HepG2 (cell line): Measurements from ENCODE around the gene ANAPC5. TPM values are rescaled to one million over a fixed set of nuclear protein-coding genes. Genes with fewer than 3 reads are reported as not detected.

Experiments used
- ATAC-seq: fragments of 200-7000 bp; cut with Tn5 transposase; 3 replicates; pipeline ENCODE4 v1.9.1; 2020; ENCODE audit warnings: mild to moderate bottlenecking, moderate library complexity
- BruUV-seq: library from RNA; stranded (reverse); fragments of 400-500 nt; replicated peaks from 2 replicates; lab custom pipeline; 2021; lab: Mats Ljungman, UMichigan
- CTCF ChIA-PET: fragments of 300-600 bp; formaldehyde crosslinking; extraction: SDS; loops from one replicate; lab custom pipeline; 2021; ENCODE audit warnings: low total read pairs, inconsistent platforms, low intra/inter-chr PET ratio; lab: Yijun Ruan, JAX
- POLR2A ChIA-PET: fragments of 350-600 bp; sonication (Branson Sonifier 250); formaldehyde crosslinking; loops from one replicate; lab custom pipeline; 2020; ENCODE audit warnings: antibody characterized with exemption, inconsistent platforms; lab: Yijun Ruan, JAX
- DNase-seq: peaks from one replicate; pipeline ENCODE4 v3.0.0-alpha.2; 2015; ENCODE audit warnings: low spot score
- FAIRE-seq: peaks from 3 replicates; lab custom pipeline; 2011; peaks lifted over from hg19 to GRCh38; lab: Jason Lieb, UNC
- H2AFZ ChIP-seq: one replicate; pipeline ENCODE4 v1.6.1; 2011; ENCODE audit warnings: low read length, inconsistent platforms
- H3K27ac ChIP-seq: fragments of 300-600 bp; 3 replicates; pipeline ENCODE4 v1.8.0; 2011; ENCODE audit warnings: mixed run types, mild to moderate bottlenecking, mixed read lengths, low read length, inconsistent platforms; ENCODE audit not compliant: insufficient read depth; ENCODE audit errors: extremely low read length
- H3K27me3 ChIP-seq, 2 experiments: fragments of 200-600 bp in 1 of 2; 2 replicates in 1 of 2; 3 replicates in 1 of 2; pipeline versions ENCODE4 v1.6.0 to v1.8.0; 2011; ENCODE audit warnings: low read length in 2 of 2, mild to moderate bottlenecking in 2 of 2, moderate library complexity in 2 of 2, inconsistent platforms in 1 of 2; ENCODE audit not compliant: insufficient read depth in 2 of 2, control insufficient read depth in 1 of 2
- H3K36me3 ChIP-seq, 2 experiments: fragments of 200-600 bp in 1 of 2; replicated peaks in 1 of 2; 2 replicates in 1 of 2; 3 replicates in 1 of 2; pipeline versions ENCODE4 v1.5.1 to v1.8.0; 2011; ENCODE audit warnings: low read length in 2 of 2, inconsistent platforms in 1 of 2; ENCODE audit not compliant: insufficient read depth in 2 of 2, control insufficient read depth in 1 of 2
- H3K4me1 ChIP-seq: 2 replicates; pipeline ENCODE4 v1.5.1; 2012; ENCODE audit warnings: low read length, inconsistent platforms; ENCODE audit not compliant: insufficient read depth
- H3K4me2 ChIP-seq: 2 replicates; pipeline ENCODE4 v1.6.0; 2011; ENCODE audit warnings: low read depth, low read length, inconsistent platforms
- H3K4me3 ChIP-seq, 3 experiments: fragments of 200-600 bp in 1 of 3; sonication (generic), shearing (Covaris generic) in 1 of 3; replicated peaks in 1 of 3; 2 replicates each; pipeline ENCODE4 v1.5.1; 2011 to 2016; ENCODE audit warnings: low read length in 3 of 3, inconsistent platforms in 2 of 3, low read depth in 2 of 3, mild to moderate bottlenecking in 2 of 3, control low read depth in 1 of 3, mixed read lengths in 1 of 3; ENCODE audit not compliant: insufficient read depth in 1 of 3
- H3K79me2 ChIP-seq: one replicate; pipeline ENCODE4 v1.6.1; 2011; ENCODE audit warnings: low read length, inconsistent platforms; ENCODE audit not compliant: insufficient read depth
- H3K9ac ChIP-seq: 2 replicates; pipeline ENCODE4 v1.6.0; 2011; ENCODE audit warnings: mild to moderate bottlenecking, low read depth, low read length, inconsistent platforms; ENCODE audit not compliant: insufficient read depth
- H3K9me3 ChIP-seq: 2 replicates; pipeline ENCODE4 v1.5.1; 2012; ENCODE audit warnings: mild to moderate bottlenecking, low read length
- H4K20me1 ChIP-seq: 2 replicates; pipeline ENCODE4 v1.6.0; 2011; ENCODE audit warnings: inconsistent platforms, mild to moderate bottlenecking, low read length, moderate library complexity; ENCODE audit not compliant: insufficient read depth
- ATAD3A ChIP-seq: sonication (generic); formaldehyde crosslinking; IDR thresholded peaks from 2 replicates; pipeline ENCODE4 v1.4.0; 2020; ENCODE audit warnings: missing genetic modification reagents
- HMGXB4 ChIP-seq, 2 experiments: sonication (generic) in 1 of 2; formaldehyde crosslinking in 1 of 2; IDR thresholded peaks; 2 replicates each; pipeline versions ENCODE4 v1.4.0 to v1.6.1; 2018 to 2020; ENCODE audit warnings: missing genetic modification reagents in 2 of 2, borderline replicate concordance in 1 of 2, low read depth in 1 of 2, mild to moderate bottlenecking in 1 of 2, missing biosample characterization in 1 of 2
- JARID2 ChIP-seq: sonication (generic); formaldehyde crosslinking; IDR thresholded peaks from 2 replicates; pipeline ENCODE4 v1.8.1; 2023; ENCODE audit warnings: missing genetic modification reagents, inconsistent platforms; ENCODE audit not compliant: insufficient replicate concordance
- JUNB ChIP-seq: sonication (generic); formaldehyde crosslinking; IDR thresholded peaks from 2 replicates; pipeline ENCODE4 v1.8.0; 2022; ENCODE audit warnings: missing genetic modification reagents, mild to moderate bottlenecking, borderline replicate concordance
- NFE2L2 ChIP-seq: fragments of 150-350 bp; IDR thresholded peaks from 2 replicates; pipeline ENCODE4 v1.6.1; 2014; ENCODE audit warnings: low read length
- NR2F6 ChIP-seq, 2 experiments: IDR thresholded peaks; 2 replicates each; pipeline ENCODE4 v1.6.1; 2016; ENCODE audit warnings: antibody characterized with exemption in 1 of 2, mild to moderate bottlenecking in 1 of 2
- NRL ChIP-seq: sonication (generic); formaldehyde crosslinking; IDR thresholded peaks from 2 replicates; pipeline ENCODE4 v1.5.0; 2020; ENCODE audit warnings: missing genetic modification reagents, mild to moderate bottlenecking, moderate library complexity, borderline replicate concordance
- TFDP1 ChIP-seq: IDR thresholded peaks from 2 replicates; pipeline ENCODE4 v1.6.1; 2016; ENCODE audit warnings: missing compliant biosample characterization, missing genetic modification reagents, borderline replicate concordance
- THYN1 ChIP-seq: sonication (generic); formaldehyde crosslinking; IDR thresholded peaks from 2 replicates; pipeline ENCODE4 v1.8.1; 2023; ENCODE audit warnings: low read depth, mild to moderate bottlenecking, moderate library complexity, missing genetic modification reagents, borderline replicate concordance
- YEATS4 ChIP-seq: sonication (generic); formaldehyde crosslinking; IDR thresholded peaks from 2 replicates; pipeline ENCODE4 v1.4.0; 2020; ENCODE audit warnings: missing genetic modification reagents, borderline replicate concordance
- ZFP1 ChIP-seq: IDR thresholded peaks from 2 replicates; pipeline ENCODE4 v1.6.1; 2016
- ZNF337 ChIP-seq: sonication (generic); formaldehyde crosslinking; IDR thresholded peaks from 2 replicates; pipeline ENCODE4 v1.5.1; 2020; ENCODE audit warnings: missing genetic modification reagents, low read depth, mild to moderate bottlenecking, borderline replicate concordance
- ZNF430 ChIP-seq: sonication (generic); formaldehyde crosslinking; IDR thresholded peaks from 2 replicates; pipeline ENCODE4 v1.9.0; 2021; ENCODE audit warnings: mild to moderate bottlenecking, missing genetic modification reagents
- ZNF720 ChIP-seq: sonication (generic); formaldehyde crosslinking; IDR thresholded peaks from 2 replicates; pipeline ENCODE4 v1.4.0; 2020; ENCODE audit warnings: missing genetic modification reagents
- ZNF776 ChIP-seq: sonication (generic); formaldehyde crosslinking; IDR thresholded peaks from 2 replicates; pipeline ENCODE4 v1.4.0; 2020; ENCODE audit warnings: mild to moderate bottlenecking, missing genetic modification reagents
- WGBS: methylation state at CpG from one replicate; pipeline ENCODE4 v1.1.6; 2017; ENCODE audit warnings: low lambda C conversion rate; 5-methylcytosine and 5-hydroxymethylcytosine counted together
- in situ Hi-C: cut with HindIII; loops from 2 replicates; pipeline ENCODE4 v1.10.0; 2017; ENCODE audit warnings: low pct_unique_long_range_greater_than_20kb; ENCODE audit not compliant: extremely low pct_ligation_motif_present
- intact Hi-C: fragments of 100-400 bp; cut with micrococcal nuclease; formaldehyde crosslinking; loops from one replicate; pipeline ENCODE4 v1.10.0; 2022; ENCODE audit not compliant: unreplicated experiment
- polyA plus RNA-seq, 8 experiments: library from polyadenylated mRNA; depleted of rRNA in 3 of 8; stranded (reverse) in 7 of 8; unstranded in 1 of 8; fragments of >200 nt; fragmentation: Illumina TruSeq in 4 of 8; extraction: Trizol in 4 of 8; gene quantifications; 2 replicates each; pipeline versions ENCODE4 v1.2.1 to v1.2.3, GENCODE V29; 2011 to 2016; ENCODE audit warnings: low read depth in 4 of 8, missing spikeins in 1 of 8, mixed read lengths in 1 of 8; ENCODE audit not compliant: insufficient read depth in 1 of 8
- total RNA-seq, 5 experiments: library from RNA; depleted of rRNA; stranded (reverse); fragments of >200 nt; fragmentation: Illumina TruSeq; extraction: Trizol; gene quantifications; 2 replicates each; pipeline ENCODE4 v1.2.3, GENCODE V29; 2016; ENCODE audit warnings: low read depth in 1 of 5
- TF ChIP-seq, protein P1 (sequence below): sonication (generic); formaldehyde crosslinking; IDR thresholded peaks from 2 replicates; pipeline ENCODE4 v1.4.0; 2020; ENCODE audit warnings: missing genetic modification reagents
- TF ChIP-seq, protein P2 (sequence below): sonication (generic); formaldehyde crosslinking; IDR thresholded peaks from 2 replicates; pipeline ENCODE4 v1.5.0; 2020; ENCODE audit warnings: missing genetic modification reagents

ANAPC5 gene
- total and polyA plus RNA-seq, 2 of the 13 experiments (the other 11 are each of a cell fraction or from before 2014, with no cell fraction given), result 146 to 161 TPM

- BruUV-seq, result no TSS peak
- WGBS, result 92% methylated on average over 5 of the region's 5 CpGs
- Histone ChIP-seq H3K4me2 (no peak overlapping the region), H3K79me2 (no peaks in the 10 kb centered on the region), H3K4me3 (no peak overlapping the region), H3K36me3 (peaks cover 3% of the 10 kb centered on the region in 2 experiments; a peak in 2 of 5 replicates), H3K27me3 (no peaks in the 10 kb centered on the region), H2AFZ (no peak overlapping the region), H3K9ac (no peak overlapping the region), H3K9me3 (no peaks in the 10 kb centered on the region), H3K4me1 (no peaks in the 10 kb centered on the region), H4K20me1 (no peaks in the 10 kb centered on the region; the same call in 1 of the 2 replicates), H3K27ac (no peak overlapping the region)
- ChIA-PET POLR2A (interaction anchor here (1.4 kb wide), 1 partner anchor 12 kb away, joined by 3 read pairs; no protein-coding TSS in a partner anchor), CTCF (no interaction called here)
- no peak for TF ChIP-seq ZNF776
- TF ChIP-seq HMGXB4 (CRISPR knock-in tag; IDR thresholded peaks at IDR 0.05; ENCODE audit: borderline replicate concordance in 1 of 2, low read depth in 1 of 2), result no peak
- no peak for TF ChIP-seq ZNF337
- TF ChIP-seq ZFP1 (CRISPR knock-in tag), result no peak
- TF ChIP-seq ZNF720, result no peak
- no peak for TF ChIP-seq ZNF430
- TF ChIP-seq JARID2 (CRISPR knock-in tag), result no peak
- no peak for TF ChIP-seq YEATS4 (CRISPR knock-in tag)
- TF ChIP-seq NR2F6 (IDR thresholded peaks at IDR 0.05), result no peak
- TF ChIP-seq NR2F6 (CRISPR knock-in tag; IDR thresholded peaks at IDR 0.05), result no peak
- TF ChIP-seq, protein P1, sequence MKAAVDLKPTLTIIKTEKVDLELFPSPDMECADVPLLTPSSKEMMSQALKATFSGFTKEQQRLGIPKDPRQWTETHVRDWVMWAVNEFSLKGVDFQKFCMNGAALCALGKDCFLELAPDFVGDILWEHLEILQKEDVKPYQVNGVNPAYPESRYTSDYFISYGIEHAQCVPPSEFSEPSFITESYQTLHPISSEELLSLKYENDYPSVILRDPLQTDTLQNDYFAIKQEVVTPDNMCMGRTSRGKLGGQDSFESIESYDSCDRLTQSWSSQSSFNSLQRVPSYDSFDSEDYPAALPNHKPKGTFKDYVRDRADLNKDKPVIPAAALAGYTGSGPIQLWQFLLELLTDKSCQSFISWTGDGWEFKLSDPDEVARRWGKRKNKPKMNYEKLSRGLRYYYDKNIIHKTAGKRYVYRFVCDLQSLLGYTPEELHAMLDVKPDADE (CRISPR knock-in tag), result no peak
- TF ChIP-seq ATAD3A (CRISPR knock-in tag), result no peak
- no peak for TF ChIP-seq TFDP1 (CRISPR knock-in tag)
- no peak for TF ChIP-seq NFE2L2
- TF ChIP-seq, protein P2, sequence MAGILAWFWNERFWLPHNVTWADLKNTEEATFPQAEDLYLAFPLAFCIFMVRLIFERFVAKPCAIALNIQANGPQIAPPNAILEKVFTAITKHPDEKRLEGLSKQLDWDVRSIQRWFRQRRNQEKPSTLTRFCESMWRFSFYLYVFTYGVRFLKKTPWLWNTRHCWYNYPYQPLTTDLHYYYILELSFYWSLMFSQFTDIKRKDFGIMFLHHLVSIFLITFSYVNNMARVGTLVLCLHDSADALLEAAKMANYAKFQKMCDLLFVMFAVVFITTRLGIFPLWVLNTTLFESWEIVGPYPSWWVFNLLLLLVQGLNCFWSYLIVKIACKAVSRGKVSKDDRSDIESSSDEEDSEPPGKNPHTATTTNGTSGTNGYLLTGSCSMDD (CRISPR knock-in tag), result no peak
- no peak for TF ChIP-seq JUNB (CRISPR knock-in tag)
- TF ChIP-seq NRL (CRISPR knock-in tag), result no peak
- no peak for TF ChIP-seq THYN1 (CRISPR knock-in tag)
- no peak for FAIRE-seq
- in situ Hi-C loops, result no loop called here
- DNase-seq, result no peak
- intact Hi-C loops, result no loop called here
- no peak for ATAC-seq
These were observed 68.8 kb downstream of the ANAPC5 start for GRCh38 chr12:121283388-121283787.
